ENCODE results near the gene SCAF8.
"Not testable (repeated sequence)": the region's sequence is repeated elsewhere in the genome, so short reads cannot be mapped to it uniquely, and the experiment has no call there.

The SCAF8 gene

GRCh38 chr6:154719854-154720253, 13.4 kb upstream of the SCAF8 start:
- Mint-ChIP-seq H3K27me3 (peaks cover 8 to 12% of the 10 kb centered on the region in 2 donors), H3K4me3 (no peak overlapping the region), H3K27ac (no peak overlapping the region), H3K4me1 (peaks cover 2 to 6% of the 10 kb centered on the region in 2 donors), H3K36me3 (peaks cover 7% of the 10 kb centered on the region in 2 donors), H3K9me3 (peaks cover 4 to 7% of the 10 kb centered on the region in 2 donors)
- DNase-seq (no peak), ATAC-seq (replicated peaks) (no peak)

GRCh38 chr6:154721460-154721859, 11.8 kb upstream of the SCAF8 start:
- no peaks in the 10 kb centered on the region for H3K4me1 Mint-ChIP-seq
- peaks cover 8 to 12% of the 10 kb centered on the region in 2 donors for H3K27me3 Mint-ChIP-seq
- H3K9me3 Mint-ChIP-seq = peaks cover 4 to 7% of the 10 kb centered on the region in 2 donors
- H3K36me3 Mint-ChIP-seq = peaks cover 7% of the 10 kb centered on the region in 2 donors
- H3K4me3 Mint-ChIP-seq = no peak overlapping the region
- no peak overlapping the region for H3K27ac Mint-ChIP-seq
- no peak for DNase-seq
- ATAC-seq (replicated peaks) = peak in 1 of 2 donors; percentile 34

GRCh38 chr6:154726887-154727286, 6.3 kb upstream of the SCAF8 start:
- DNase-seq (no peak), ATAC-seq (replicated peaks) (no peak)
- Mint-ChIP-seq H3K27ac (no peak overlapping the region), H3K27me3 (peaks cover 4 to 6% of the 10 kb centered on the region in 2 donors), H3K36me3 (no peaks in the 10 kb centered on the region), H3K9me3 (no peaks in the 10 kb centered on the region), H3K4me3 (no peak overlapping the region), H3K4me1 (peaks cover 3 to 5% of the 10 kb centered on the region in 2 donors)

- ATAC-seq (replicated peaks) = no peak
- H3K9me3 Mint-ChIP-seq = no peaks in the 10 kb centered on the region
- H3K4me3 Mint-ChIP-seq = peak overlapping the region; percentile 22 to 67
- H3K4me1 Mint-ChIP-seq = peaks cover 17 to 32% of the 10 kb centered on the region in 2 donors
- H3K27me3 Mint-ChIP-seq = no peaks in the 10 kb centered on the region
- no peak overlapping the region for H3K27ac Mint-ChIP-seq
- DNase-seq = no peak
- peaks cover 8 to 10% of the 10 kb centered on the region in 2 donors for H3K36me3 Mint-ChIP-seq
These were observed 1.7 kb upstream of the SCAF8 start for GRCh38 chr6:154731296-154732218.

- Mint-ChIP-seq H3K4me3 (peak overlapping the region; percentile 83 to 89), H3K36me3 (peaks cover 8 to 17% of the 10 kb centered on the region in 2 donors), H3K27me3 (no peaks in the 10 kb centered on the region), H3K4me1 (peaks cover 22 to 42% of the 10 kb centered on the region in 2 donors), H3K9me3 (no peaks in the 10 kb centered on the region), H3K27ac (peak overlapping the region; percentile 82)
- ATAC-seq (replicated peaks) (no peak), DNase-seq (no peak)
These were observed 556 bp upstream of the SCAF8 start for GRCh38 chr6:154732538-154733182.

GRCh38 chr6:154733626-154734382, 588 bp downstream of the SCAF8 start:
- peak overlapping the region; percentile 89 to 95 for H3K4me3 Mint-ChIP-seq
- H3K36me3 Mint-ChIP-seq = peaks cover 8 to 17% of the 10 kb centered on the region in 2 donors
- ATAC-seq (replicated peaks) (peak; percentile 79 to 82), DNase-seq (peak; percentile 86)
- H3K27me3 Mint-ChIP-seq = no peaks in the 10 kb centered on the region
- H3K9me3 Mint-ChIP-seq = no peaks in the 10 kb centered on the region
- H3K4me1 Mint-ChIP-seq = peaks cover 25 to 54% of the 10 kb centered on the region in 2 donors
- H3K27ac Mint-ChIP-seq = peak overlapping the region; percentile 100

GRCh38 chr6:154736618-154737259, 3.5 kb downstream of the SCAF8 start:
- H3K27me3 Mint-ChIP-seq = no peaks in the 10 kb centered on the region
- H3K27ac Mint-ChIP-seq = no peak overlapping the region
- peaks cover 16 to 26% of the 10 kb centered on the region in 2 donors for H3K36me3 Mint-ChIP-seq
- no peaks in the 10 kb centered on the region for H3K9me3 Mint-ChIP-seq
- ATAC-seq (replicated peaks) = no peak
- H3K4me3 Mint-ChIP-seq = peak overlapping the region in 1 of 2 donors; percentile 59
- DNase-seq = no peak
- peaks cover 33 to 75% of the 10 kb centered on the region in 2 donors for H3K4me1 Mint-ChIP-seq

- peak overlapping the region in 1 of 2 donors; percentile 28 for H3K4me3 Mint-ChIP-seq
- DNase-seq = no peak
- no peak for ATAC-seq (replicated peaks)
- H3K9me3 Mint-ChIP-seq = no peaks in the 10 kb centered on the region
- peaks cover 19 to 29% of the 10 kb centered on the region in 2 donors for H3K36me3 Mint-ChIP-seq
- peaks cover 34 to 75% of the 10 kb centered on the region in 2 donors for H3K4me1 Mint-ChIP-seq
- H3K27me3 Mint-ChIP-seq = no peaks in the 10 kb centered on the region
- H3K27ac Mint-ChIP-seq = no peak overlapping the region
These were observed 4.2 kb downstream of the SCAF8 start for GRCh38 chr6:154737424-154737823.

GRCh38 chr6:154738551-154738961, 5.3 kb downstream of the SCAF8 start:
- no peak overlapping the region for H3K4me3 Mint-ChIP-seq
- peak overlapping the region; percentile 70 for H3K27ac Mint-ChIP-seq
- no peaks in the 10 kb centered on the region for H3K9me3 Mint-ChIP-seq
- ATAC-seq (replicated peaks) (no peak), DNase-seq (no peak)
- H3K4me1 Mint-ChIP-seq = peaks cover 33 to 74% of the 10 kb centered on the region in 2 donors
- peaks cover 19 to 33% of the 10 kb centered on the region in 2 donors for H3K36me3 Mint-ChIP-seq
- H3K27me3 Mint-ChIP-seq = no peaks in the 10 kb centered on the region

GRCh38 chr6:154740658-154741057, 7.4 kb downstream of the SCAF8 start:
- Mint-ChIP-seq H3K9me3 (no peaks in the 10 kb centered on the region), H3K36me3 (peaks cover 17 to 41% of the 10 kb centered on the region in 2 donors), H3K27ac (peak overlapping the region; percentile 59), H3K4me1 (peaks cover 33 to 81% of the 10 kb centered on the region in 2 donors), H3K27me3 (no peaks in the 10 kb centered on the region), H3K4me3 (no peak overlapping the region)
- ATAC-seq (replicated peaks) (no peak), DNase-seq (no peak)

GRCh38 chr6:154742891-154743290, 9.7 kb downstream of the SCAF8 start:
- Mint-ChIP-seq H3K4me3 (no peak overlapping the region), H3K27me3 (no peaks in the 10 kb centered on the region)
- no peak for ATAC-seq (replicated peaks)

GRCh38 chr6:154744029-154744745, 11.0 kb downstream of the SCAF8 start:
- Mint-ChIP-seq H3K4me1 (peaks cover 22 to 50% of the 10 kb centered on the region in 2 donors), H3K36me3 (peaks cover 15 to 31% of the 10 kb centered on the region in 2 donors)
- H3K9me3 Mint-ChIP-seq; H3K27ac Mint-ChIP-seq; DNase-seq; H3K27me3 Mint-ChIP-seq; H3K4me3 Mint-ChIP-seq; ATAC-seq (replicated peaks): not testable (repeated sequence)

More at GRCh38 chr6:154742891-154743290, 9.7 kb downstream of the SCAF8 start:
- DNase-seq = no peak
- Mint-ChIP-seq H3K4me1 (peaks cover 25 to 61% of the 10 kb centered on the region in 2 donors), H3K9me3 (no peaks in the 10 kb centered on the region), H3K36me3 (peaks cover 15 to 30% of the 10 kb centered on the region in 2 donors), H3K27ac (no peak overlapping the region)

GRCh38 chr6:154745243-154745642, 12.0 kb downstream of the SCAF8 start:
- DNase-seq (no peak), ATAC-seq (replicated peaks) (no peak)
- Mint-ChIP-seq H3K27me3 (no peaks in the 10 kb centered on the region), H3K27ac (no peak overlapping the region), H3K4me1 (peaks cover 29 to 53% of the 10 kb centered on the region in 2 donors), H3K9me3 (no peaks in the 10 kb centered on the region), H3K4me3 (no peak overlapping the region), H3K36me3 (peaks cover 15 to 36% of the 10 kb centered on the region in 2 donors)
